WTC11 (cell line): ENCODE data around the gene DOCK1.

Experiments
- CTCF ChIP-seq: fragments of 200-600 bp; IDR thresholded peaks from 2 replicates; pipeline ENCODE4 v1.8.0; 2022; ENCODE audit warnings: antibody characterized with exemption
- ELF4 ChIP-seq: sonication (generic); formaldehyde crosslinking; IDR thresholded peaks from 2 replicates; pipeline ENCODE4 v1.8.1; 2022; ENCODE audit warnings: low read depth, mild to moderate bottlenecking, moderate library complexity, missing genetic modification reagents
- FOXK1 ChIP-seq: sonication (generic); formaldehyde crosslinking; IDR thresholded peaks from 2 replicates; pipeline ENCODE4 v1.8.0; 2022; ENCODE audit warnings: mild to moderate bottlenecking, moderate library complexity, missing genetic modification reagents
- TEAD4 ChIP-seq: sonication (generic); formaldehyde crosslinking; IDR thresholded peaks from 2 replicates; pipeline ENCODE4 v1.8.0; 2022; ENCODE audit warnings: mild to moderate bottlenecking, missing genetic modification reagents
- USF1 ChIP-seq: sonication (generic); formaldehyde crosslinking; IDR thresholded peaks from 2 replicates; pipeline ENCODE4 v1.8.0; 2022; ENCODE audit warnings: mild to moderate bottlenecking, missing genetic modification reagents
- USF2 ChIP-seq: sonication (generic); formaldehyde crosslinking; IDR thresholded peaks from 2 replicates; pipeline ENCODE4 v1.8.1; 2023; ENCODE audit warnings: mild to moderate bottlenecking, missing genetic modification reagents, moderate library complexity
- ZNF317 ChIP-seq: sonication (generic); formaldehyde crosslinking; IDR thresholded peaks from 2 replicates; pipeline ENCODE4 v1.8.1; 2023; ENCODE audit warnings: low read depth, mild to moderate bottlenecking, moderate library complexity, missing genetic modification reagents, borderline replicate concordance

- no peak for TF ChIP-seq FOXK1 (CRISPR knock-in tag)
- no peak for TF ChIP-seq CTCF
- no peak for TF ChIP-seq USF2 (CRISPR knock-in tag)
- TF ChIP-seq ZNF317 (CRISPR knock-in tag): no peak
- TF ChIP-seq TEAD4 (CRISPR knock-in tag): no peak
- no peak for TF ChIP-seq ELF4 (CRISPR knock-in tag)
- TF ChIP-seq USF1 (CRISPR knock-in tag): no peak
These were observed 385.6 kb downstream of the DOCK1 start for GRCh38 chr10:127290850-127291249.
